Measurements from ENCODE around the gene SF3B2.

GRCh38 chr11:66059966-66060680 is 8.0 kb downstream of the SF3B2 start:
- TF ChIP-seq CTCF (IDR thresholded peaks at IDR 0.05; ENCODE audit: borderline replicate concordance, extremely low read depth, low read length, poor library complexity, severe bottlenecking) (no peak), EZH2 (IDR thresholded peaks at IDR 0.05; ENCODE audit: borderline replicate concordance, low read depth, low read length, severe bottlenecking) (no peak)

Measured in DND-41 (cell line).